Ishikawa (cell line): Measurements from ENCODE around the gene TPX2.

ENCODE experiments used
- CEBPB ChIP-seq: IDR thresholded peaks from 2 replicates; pipeline ENCODE4 v1.6.1; 2012
- CREB1 ChIP-seq: IDR thresholded peaks from 2 replicates; pipeline ENCODE4 v1.6.1; 2012; ENCODE audit warnings: low read depth
- EGR1 ChIP-seq: IDR thresholded peaks from 2 replicates; pipeline ENCODE4 v1.6.1; 2012
- EP300 ChIP-seq: IDR thresholded peaks from 2 replicates; pipeline ENCODE4 v1.6.1; 2012; ENCODE audit warnings: borderline replicate concordance
- FOXM1 ChIP-seq: IDR thresholded peaks from 2 replicates; pipeline ENCODE4 v1.6.1; 2012; ENCODE audit warnings: low read depth, borderline replicate concordance
- NFIC ChIP-seq: IDR thresholded peaks from 2 replicates; pipeline ENCODE4 v1.6.1; 2012
- RAD21 ChIP-seq: IDR thresholded peaks from 2 replicates; pipeline ENCODE4 v1.6.1; 2012; ENCODE audit warnings: low read depth
- TAF1 ChIP-seq: IDR thresholded peaks from 2 replicates; pipeline ENCODE4 v1.6.1; 2012; ENCODE audit warnings: low read depth, mild to moderate bottlenecking
- TCF12 ChIP-seq: IDR thresholded peaks from 2 replicates; pipeline ENCODE4 v1.6.1; 2012; ENCODE audit warnings: low read depth
- TEAD4 ChIP-seq: IDR thresholded peaks from 2 replicates; pipeline ENCODE4 v1.6.1; 2012
- USF1 ChIP-seq: IDR thresholded peaks from 2 replicates; pipeline ENCODE4 v1.6.1; 2012
- YY1 ChIP-seq: IDR thresholded peaks from 2 replicates; pipeline ENCODE4 v1.6.1; 2012; ENCODE audit warnings: low read depth
- ZBTB7A ChIP-seq: IDR thresholded peaks from 2 replicates; pipeline ENCODE4 v1.6.1; 2012; ENCODE audit warnings: low read depth
- TF ChIP-seq, protein P1 (sequence below): IDR thresholded peaks from 2 replicates; pipeline ENCODE4 v1.6.1; 2012
- TF ChIP-seq, protein P2 (sequence below): IDR thresholded peaks from 2 replicates; pipeline ENCODE4 v1.6.1; 2012; ENCODE audit warnings: low read depth, mild to moderate bottlenecking

The TPX2 gene

GRCh38 chr20:31705598-31706597, 33.2 kb upstream of the TPX2 start:
- TF ChIP-seq EP300: no peak
- TF ChIP-seq, protein P1, sequence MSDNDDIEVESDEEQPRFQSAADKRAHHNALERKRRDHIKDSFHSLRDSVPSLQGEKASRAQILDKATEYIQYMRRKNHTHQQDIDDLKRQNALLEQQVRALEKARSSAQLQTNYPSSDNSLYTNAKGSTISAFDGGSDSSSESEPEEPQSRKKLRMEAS: no peak
- TF ChIP-seq RAD21: no peak
- TF ChIP-seq CEBPB: no peak
- TF ChIP-seq FOXM1: no peak
- TF ChIP-seq TAF1: no peak
- no peak for TF ChIP-seq TCF12
- no peak for TF ChIP-seq NFIC
- TF ChIP-seq, protein P2, sequence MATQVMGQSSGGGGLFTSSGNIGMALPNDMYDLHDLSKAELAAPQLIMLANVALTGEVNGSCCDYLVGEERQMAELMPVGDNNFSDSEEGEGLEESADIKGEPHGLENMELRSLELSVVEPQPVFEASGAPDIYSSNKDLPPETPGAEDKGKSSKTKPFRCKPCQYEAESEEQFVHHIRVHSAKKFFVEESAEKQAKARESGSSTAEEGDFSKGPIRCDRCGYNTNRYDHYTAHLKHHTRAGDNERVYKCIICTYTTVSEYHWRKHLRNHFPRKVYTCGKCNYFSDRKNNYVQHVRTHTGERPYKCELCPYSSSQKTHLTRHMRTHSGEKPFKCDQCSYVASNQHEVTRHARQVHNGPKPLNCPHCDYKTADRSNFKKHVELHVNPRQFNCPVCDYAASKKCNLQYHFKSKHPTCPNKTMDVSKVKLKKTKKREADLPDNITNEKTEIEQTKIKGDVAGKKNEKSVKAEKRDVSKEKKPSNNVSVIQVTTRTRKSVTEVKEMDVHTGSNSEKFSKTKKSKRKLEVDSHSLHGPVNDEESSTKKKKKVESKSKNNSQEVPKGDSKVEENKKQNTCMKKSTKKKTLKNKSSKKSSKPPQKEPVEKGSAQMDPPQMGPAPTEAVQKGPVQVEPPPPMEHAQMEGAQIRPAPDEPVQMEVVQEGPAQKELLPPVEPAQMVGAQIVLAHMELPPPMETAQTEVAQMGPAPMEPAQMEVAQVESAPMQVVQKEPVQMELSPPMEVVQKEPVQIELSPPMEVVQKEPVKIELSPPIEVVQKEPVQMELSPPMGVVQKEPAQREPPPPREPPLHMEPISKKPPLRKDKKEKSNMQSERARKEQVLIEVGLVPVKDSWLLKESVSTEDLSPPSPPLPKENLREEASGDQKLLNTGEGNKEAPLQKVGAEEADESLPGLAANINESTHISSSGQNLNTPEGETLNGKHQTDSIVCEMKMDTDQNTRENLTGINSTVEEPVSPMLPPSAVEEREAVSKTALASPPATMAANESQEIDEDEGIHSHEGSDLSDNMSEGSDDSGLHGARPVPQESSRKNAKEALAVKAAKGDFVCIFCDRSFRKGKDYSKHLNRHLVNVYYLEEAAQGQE: no peak
- no peak for TF ChIP-seq CREB1
- no peak for TF ChIP-seq TEAD4
- TF ChIP-seq USF1: no peak
- no peak for TF ChIP-seq ZBTB7A
- TF ChIP-seq EGR1: no peak
- TF ChIP-seq YY1: no peak

DNA sequence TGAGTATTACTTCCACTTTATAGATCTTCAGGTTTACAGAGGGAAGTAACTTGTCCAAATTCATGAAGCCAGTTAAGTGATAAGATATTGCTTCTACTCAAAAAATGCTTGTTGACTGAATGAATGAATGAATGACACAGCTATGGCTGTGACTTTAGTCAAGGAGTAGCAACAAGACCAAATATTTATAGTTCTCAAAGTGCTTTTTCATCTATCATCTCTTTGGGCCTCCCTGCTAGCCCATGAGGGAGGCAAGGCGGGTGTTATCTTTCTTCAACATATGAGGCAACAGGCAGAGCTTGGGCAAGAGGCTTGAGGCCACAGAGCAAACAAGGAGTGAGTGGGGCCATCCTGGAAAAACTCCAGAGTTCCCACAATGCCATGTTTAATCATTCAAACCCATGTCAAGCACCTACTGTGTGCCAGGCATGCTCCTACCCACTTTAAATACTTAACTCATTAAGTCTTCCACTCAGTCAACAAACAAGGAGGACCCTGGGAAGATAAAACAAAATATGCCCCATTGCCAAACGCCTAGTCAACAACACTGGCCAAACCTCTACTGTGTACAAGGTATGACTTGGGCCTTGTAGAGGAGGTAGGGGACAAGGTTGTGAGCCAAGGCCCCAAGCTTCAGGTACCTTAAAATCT, 32.4 kb upstream of the TPX2 start:
- TF ChIP-seq ZBTB7A: no peak
- TF ChIP-seq NFIC: no peak
- TF ChIP-seq TAF1: no peak
- TF ChIP-seq, protein P1: no peak
- no peak for TF ChIP-seq YY1
- no peak for TF ChIP-seq RAD21

DNA sequence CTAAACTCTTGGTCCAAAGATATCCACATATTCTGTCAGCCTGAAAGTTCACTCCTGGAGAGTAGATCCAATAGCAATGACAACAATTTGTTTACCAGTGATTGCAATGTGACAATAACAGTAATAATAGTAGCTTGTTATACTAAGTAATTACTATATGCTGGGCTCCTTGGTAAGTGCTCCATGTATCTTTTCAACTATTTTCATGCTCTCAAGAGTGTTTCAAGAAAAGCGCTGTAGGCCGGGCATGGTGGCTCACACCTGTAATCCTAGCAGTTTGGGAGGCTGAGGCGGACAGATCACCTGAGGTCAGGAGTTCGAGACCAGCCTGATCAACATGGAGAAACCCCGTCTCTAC, 31.9 kb upstream of the TPX2 start:
- TF ChIP-seq TEAD4: no peak

DNA sequence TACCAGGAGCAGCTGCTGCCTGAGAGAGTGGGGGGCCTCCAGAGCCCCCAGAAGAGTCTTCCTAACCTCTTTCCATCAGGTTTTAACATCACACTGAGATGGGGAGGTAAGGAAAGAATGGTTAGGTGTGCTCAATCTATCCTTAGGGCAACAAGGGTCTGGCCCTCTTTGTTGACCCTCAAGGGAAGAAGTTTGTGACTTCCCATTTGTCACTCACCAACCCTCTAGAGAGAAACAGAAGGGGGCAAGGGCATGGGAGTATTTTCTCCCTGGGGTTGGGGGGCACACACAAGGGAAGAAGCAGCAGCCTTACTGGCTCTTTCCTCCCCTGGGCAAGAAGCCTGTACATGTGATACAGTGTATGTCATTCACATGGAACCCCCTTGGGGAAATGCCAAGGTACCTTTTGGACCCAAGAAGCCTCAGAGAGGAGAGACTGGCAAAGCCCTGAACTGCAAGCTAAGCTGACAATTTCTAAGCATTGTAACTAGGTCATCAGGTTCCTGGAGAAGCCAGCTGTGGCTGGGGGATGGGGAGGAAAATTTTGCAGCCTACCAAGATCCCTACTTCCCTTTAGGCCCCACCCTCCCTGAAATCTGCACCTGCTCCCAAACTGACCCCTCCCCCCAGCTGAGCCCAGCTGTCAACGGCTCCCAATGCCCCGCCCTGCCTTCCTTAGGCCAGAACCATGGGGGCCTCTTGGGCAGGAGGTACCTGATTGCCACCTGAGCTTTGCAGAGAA, 30.9 kb upstream of the TPX2 start:
- TF ChIP-seq ZBTB7A (no peak), EP300 (0 out of 2 replicates have a peak, but pooled peaks have one; percentile 15), TCF12 (peak; percentile 77; the same call in 1 of the 2 replicates)

DNA sequence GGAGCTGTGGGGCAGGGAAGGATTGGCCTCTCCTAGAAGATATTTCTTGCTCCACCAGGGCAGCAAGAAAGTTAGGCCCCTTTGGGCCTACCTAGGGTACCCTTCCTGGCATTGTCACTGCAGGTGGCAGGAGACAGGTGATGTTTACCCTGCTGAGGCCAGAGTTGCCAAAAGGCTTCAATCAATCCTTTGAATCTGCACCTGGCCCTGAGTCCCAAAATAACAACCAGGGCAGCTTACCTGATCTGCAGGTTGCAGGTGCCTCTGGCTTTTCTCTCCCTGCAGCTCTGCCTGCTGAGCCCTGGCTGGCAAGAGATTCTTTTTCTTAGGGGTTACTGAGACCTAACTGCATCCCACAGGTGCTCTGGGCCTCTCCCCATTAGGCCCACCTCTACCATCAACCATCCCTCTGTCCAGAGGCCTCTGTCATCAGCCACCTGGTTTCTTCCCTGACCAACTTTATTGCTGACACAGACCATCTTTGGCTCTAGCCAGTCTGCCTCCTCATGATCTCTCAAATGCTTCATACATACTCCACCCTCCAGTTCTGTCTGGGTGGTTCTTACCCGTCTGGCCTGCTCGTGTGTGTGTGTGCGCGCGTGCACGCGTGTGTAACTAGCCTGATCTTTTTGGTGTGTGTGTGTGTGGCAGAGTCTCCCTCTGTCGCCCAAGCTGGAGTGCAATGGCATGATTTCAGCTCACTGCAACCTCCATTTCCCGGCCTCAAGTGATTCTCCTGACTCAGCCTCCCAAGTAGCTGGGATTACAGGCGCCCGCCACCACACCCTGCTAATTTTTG, 30.2 kb upstream of the TPX2 start:
- TF ChIP-seq TAF1 (no peak), TCF12 (no peak), ZBTB7A (no peak), CEBPB (no peak), USF1 (no peak), EP300 (no peak), RAD21 (no peak), NFIC (no peak), CREB1 (no peak), EGR1 (no peak)

DNA sequence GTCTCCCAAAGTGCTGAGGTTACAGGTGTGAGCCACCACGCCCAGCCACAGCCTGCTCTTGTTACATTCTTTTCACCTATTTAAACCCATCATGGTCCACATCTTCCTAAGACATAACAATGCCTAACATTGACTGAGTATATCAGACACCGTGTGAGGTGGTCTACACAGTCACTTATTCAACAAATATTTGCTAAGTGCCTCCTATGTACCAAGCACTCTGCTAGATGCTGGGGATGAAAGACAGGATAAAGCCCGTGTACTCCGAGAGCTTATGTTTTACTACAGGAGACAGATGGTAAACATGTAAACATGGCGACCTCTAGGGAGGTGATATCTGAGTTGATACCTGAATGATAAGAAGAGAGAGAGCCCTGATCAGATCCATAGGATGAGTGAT, 29.2 kb upstream of the TPX2 start:
- no peak for TF ChIP-seq NFIC
- TF ChIP-seq FOXM1: no peak
- TF ChIP-seq TCF12: no peak
- no peak for TF ChIP-seq CEBPB
- no peak for TF ChIP-seq TAF1
